LNCaP clone FGC (cell line): ENCODE results near the gene KLRD1.

ENCODE experiments used
- DNase-seq: peaks from one replicate; pipeline ENCODE4 v3.0.0-alpha.2; 2011; ENCODE audit warnings: low read depth
- H3K4me3 ChIP-seq: 2 replicates; pipeline ENCODE4 v1.5.1; 2011; ENCODE audit warnings: mild to moderate bottlenecking, low read depth, low read length, control low read depth
- CTCF ChIP-seq: IDR thresholded peaks from 2 replicates; pipeline ENCODE4 v1.5.1; 2012; ENCODE audit warnings: mild to moderate bottlenecking; ENCODE audit not compliant: control insufficient read depth, insufficient read depth; ENCODE audit errors: extremely low read depth

The KLRD1 gene

DNA sequence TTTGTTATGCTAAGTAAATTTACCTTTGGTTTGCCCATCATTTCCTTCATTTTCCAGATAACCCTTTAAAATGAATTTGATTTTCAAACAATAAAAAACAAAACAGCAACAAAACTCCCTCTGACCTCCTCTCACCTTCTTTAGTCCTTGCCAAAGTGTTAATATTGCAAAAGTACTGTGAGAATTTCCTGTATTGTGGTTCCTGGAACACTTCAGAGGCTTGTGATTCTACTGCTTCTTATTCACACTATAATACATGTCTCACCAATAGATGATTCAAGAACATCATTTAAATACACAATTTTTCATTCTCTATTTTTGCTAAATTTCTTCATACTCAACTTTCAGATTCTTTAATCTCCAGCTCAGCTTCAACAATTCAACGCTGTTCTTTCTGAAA, at the start of gene KLRD1:
TSS of gene KLRD1 (plus strand) at position 241 of the 400 bp plus-strand sequence. CDS start 208 bp downstream, outside the sequence.
- no peak for DNase-seq
- no peak within 1 kb of the TSS for H3K4me3 ChIP-seq
- TF ChIP-seq CTCF: no peak

GRCh38 chr12:10260927-10261326, 46.7 kb upstream of the KLRD1 start:
- no peak for TF ChIP-seq CTCF
- no peak overlapping the region for H3K4me3 ChIP-seq
- no peak for DNase-seq

DNA sequence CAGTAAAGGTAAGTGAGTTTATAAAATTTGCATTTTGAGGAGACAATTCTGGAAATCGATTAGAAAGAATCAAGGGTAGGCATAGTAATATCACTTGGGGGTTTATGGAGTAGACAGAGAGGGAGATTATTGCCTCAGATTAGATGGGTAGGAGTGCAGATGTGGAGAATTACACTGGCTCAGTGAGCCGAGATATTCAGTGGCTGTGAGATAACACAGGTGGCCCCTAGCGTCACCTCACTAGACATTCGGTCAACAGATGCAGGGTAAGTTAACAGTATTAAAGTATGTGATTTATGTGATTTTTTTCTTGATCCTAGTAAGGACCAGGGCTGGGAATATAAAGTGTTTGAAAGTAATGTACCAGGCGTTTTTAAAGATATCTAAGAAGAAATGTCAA, 39.6 kb upstream of the KLRD1 start:
- TF ChIP-seq CTCF: no peak
- H3K4me3 ChIP-seq: no peak overlapping the region
- no peak for DNase-seq

DNA sequence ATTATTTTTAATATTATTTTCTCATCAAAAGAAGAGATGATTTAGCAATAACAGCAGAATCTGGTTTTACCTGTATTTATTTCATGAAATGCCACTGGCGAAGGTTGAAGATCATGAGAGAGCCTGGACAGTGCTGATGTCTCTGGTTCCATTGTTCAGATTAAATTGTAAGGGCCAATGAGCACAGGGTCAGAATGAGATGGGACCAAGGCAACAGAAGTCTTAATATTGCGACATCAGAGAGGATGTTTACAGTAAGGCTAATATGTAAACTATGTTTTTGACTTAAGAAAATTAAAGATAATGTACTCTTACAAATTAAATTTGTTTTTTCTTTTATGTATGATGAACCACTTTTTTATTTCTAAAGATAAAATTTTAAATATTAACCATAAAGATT, 35.2 kb upstream of the KLRD1 start:
- no peak overlapping the region for H3K4me3 ChIP-seq
- no peak for TF ChIP-seq CTCF
- no peak for DNase-seq

DNA sequence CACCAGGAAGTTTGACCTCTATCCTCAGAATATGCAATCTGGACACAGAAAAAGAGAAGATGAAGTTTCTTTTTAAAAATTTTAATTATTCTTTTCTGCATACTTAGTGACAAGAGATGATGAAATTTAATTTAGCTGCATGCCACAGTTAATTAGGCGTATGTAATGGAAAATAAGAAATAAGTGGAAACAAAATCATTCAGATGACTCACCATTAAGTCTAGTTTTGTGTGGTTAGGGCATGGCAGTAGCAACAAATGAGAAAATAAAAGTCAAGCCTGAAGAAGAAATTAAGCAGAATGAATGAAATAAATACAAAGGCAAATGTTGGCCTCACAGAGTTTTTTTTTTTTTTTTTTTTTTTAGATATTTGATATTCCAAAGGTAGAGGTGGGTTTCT, 30.9 kb upstream of the KLRD1 start:
- TF ChIP-seq CTCF: no peak
- DNase-seq: no peak
- H3K4me3 ChIP-seq: no peak overlapping the region

DNA sequence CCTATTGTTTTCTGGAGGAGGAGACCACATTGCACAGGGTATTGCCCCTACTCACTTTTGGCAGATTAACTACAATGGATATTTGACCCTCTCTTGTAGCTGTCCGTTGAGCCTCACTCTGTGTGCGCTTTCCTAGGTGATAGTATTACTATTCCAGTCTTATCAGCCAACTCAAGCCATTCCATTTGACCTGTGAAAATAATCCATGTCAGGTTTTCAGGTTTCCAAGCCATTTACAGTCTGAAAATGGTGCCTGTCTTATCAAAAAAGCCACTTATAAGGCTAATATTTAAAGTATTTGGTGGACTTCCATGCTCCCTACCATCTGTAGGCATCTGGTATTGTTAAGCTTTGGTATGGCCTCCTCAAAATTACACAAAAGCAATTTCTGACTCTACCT, 29.6 kb upstream of the KLRD1 start:
- no peak for TF ChIP-seq CTCF
- no peak overlapping the region for H3K4me3 ChIP-seq
- DNase-seq: no peak

DNA sequence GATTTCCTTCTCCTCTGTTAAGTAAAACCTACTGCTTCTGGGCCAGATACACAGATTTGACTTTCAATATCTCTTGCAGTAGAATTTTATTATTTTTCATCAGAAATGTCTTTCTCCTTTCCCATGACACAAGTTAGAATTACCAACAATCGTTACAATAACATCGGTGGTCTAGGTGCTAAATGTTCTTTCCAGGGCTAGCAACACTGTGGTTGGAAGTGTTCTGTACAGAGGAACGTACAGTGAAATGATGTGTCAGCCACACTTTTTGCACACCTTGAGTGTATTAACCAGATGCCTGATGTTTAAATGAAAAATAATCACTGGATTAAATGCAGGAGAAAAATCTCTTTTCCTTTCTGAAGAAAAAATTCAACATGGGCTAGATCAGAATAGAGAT, 27.7 kb upstream of the KLRD1 start:
- no peak for TF ChIP-seq CTCF
- no peak overlapping the region for H3K4me3 ChIP-seq
- DNase-seq: no peak
